ENCODE measurements around the gene KCNMA1.

The KCNMA1 gene

DNA sequence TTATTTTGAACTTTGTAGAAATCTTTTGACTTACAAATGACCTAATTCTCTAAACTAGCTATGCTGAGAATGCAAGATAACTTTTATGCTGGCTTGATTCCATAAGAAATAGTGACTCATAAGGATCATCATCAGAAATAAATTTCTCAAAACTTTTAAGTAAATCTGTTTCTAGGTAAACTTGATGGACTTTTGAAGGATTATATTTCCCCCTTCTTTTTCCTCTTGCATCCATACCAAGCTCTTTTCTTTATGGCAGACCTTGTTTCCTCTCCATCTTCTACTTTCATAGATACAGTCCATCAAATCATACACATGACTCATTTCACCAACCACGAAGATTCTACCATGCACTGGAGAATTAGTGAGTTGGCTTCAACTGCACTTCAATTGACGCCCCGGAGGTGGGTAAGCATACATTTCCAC, 336.3 kb downstream of the KCNMA1 start:
- DNase-seq (ENCODE audit: low read depth in 2 of 2) = no peak

DNA sequence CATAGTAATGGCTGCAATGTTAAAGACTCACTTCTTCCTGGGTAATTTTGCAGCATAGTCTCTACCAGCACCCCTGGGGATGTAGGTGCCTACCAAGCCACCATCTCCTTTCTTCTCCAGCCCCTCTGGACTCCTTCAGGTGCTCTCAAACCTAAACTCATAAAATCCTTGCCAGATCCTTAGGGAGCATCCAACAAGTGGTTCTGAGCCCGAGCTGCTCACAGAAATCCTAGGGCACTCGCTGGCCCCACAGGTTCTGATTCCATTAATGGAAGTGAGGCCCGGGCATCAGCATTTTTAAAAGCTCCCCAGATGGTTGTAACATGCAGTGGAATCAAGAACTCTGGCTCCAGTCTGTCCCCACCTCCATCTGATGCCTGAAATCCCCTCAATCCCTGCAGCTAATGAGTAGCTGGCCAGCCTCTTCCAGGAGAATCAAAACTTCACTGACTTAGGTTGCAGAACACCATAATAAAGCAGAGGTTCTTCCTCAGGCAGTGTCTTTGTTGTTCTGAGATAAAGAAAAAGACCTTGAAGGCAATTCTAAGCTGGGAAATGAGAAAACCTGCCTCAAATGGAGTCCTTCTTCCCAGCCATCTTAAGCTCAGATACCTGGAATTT, 336.8 kb downstream of the KCNMA1 start:
- no peak for DNase-seq (ENCODE audit: low read depth in 2 of 2)

DNA sequence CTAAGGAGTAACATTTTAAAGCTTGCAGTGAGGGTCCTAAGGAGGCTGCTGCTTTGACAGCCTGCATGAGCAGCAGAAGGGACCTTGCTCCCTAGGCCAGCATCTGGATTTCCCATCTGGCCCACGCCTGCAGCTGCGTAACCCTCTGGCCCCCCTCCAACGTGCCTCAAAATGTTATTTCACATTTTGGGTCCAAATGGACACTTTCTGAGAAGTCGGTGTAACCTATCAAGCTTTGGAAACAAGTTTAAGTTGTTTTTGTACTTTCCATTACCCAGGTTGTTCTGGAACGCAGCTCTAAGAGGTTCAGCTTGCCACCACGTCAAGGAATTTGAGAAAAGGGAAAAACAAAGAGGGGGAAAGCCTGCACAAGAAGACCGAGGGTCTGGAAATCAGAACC, 338.3 kb downstream of the KCNMA1 start:
- no peak for DNase-seq (ENCODE audit: low read depth in 2 of 2)

DNA sequence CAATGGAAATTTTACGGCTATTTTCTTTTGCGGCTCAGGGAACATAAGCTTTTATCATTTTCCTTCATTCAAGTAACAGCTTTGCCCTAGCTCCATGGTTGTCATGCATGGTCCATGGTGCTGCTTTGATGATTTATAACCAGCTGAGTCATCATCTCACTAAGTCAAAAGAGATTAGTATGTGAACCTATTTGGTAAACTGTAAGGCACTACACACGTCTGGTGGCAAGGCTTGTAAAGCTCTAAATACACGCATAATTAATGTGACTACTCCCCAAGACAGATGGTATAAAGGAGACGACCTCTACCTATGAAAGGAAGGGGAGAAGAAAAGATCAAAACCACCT, 340.2 kb downstream of the KCNMA1 start:
- no peak for DNase-seq (ENCODE audit: low read depth in 2 of 2)

DNA sequence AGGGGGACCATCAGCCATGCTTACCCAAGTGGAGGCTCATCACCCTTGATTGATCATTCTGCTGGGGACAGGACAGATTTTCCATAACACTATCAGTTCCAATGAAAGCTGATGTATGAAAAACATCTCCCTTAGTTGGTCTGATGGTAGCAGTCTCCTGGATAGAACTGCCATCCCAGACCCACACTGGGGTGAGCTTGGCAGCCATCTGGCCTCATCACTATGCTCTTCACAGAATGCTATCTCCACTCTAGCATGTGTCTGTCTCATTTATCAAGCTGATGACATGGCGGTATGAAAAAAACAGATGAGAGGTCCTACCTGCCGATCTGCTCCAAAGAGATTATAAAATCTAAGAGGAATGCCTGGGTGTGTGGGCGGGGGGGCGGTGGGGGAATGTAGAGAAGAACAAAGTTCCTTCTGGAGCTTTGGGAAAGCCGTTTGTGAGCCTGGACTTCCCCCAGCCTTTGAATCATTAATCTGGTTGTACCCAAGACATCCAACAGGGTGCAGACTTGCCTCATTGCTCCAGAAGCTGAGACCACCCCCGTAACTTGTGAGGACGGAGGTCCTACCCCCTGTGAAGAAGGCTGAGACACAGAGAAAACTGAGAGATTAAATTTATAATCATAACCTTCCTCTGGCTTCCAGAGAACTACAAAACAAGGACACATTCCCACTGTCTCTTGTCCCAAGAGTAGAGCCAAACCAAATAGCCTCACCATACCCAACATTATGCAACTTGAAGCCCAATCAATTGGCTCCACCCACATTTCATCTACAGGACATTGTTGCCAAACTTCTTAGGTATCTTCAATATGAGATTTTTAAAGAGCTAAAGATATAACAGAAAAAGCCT, 340.8 kb downstream of the KCNMA1 start:
- no peak for DNase-seq (ENCODE audit: low read depth in 2 of 2)

DNA sequence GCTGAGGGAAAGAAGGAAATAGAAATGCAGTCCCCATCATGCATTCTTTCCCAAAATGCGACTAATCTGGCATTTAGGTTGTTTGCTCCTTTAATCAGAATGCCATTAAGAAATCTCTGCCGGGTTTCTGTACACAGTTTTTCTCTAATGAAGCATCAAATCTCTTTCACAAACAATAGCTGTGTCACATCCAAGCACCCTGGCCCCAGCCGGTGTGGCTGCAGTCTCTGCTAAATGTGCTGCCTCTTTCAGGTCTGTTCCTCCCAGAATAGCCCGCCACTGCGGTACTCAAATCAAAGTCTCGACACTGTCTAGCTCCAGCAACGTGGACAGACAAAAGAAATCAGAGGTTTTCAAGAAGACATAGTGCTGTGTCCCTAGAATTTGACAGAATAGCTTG, 343.8 kb downstream of the KCNMA1 start:
- DNase-seq (ENCODE audit: low read depth in 2 of 2) = no peak

DNA sequence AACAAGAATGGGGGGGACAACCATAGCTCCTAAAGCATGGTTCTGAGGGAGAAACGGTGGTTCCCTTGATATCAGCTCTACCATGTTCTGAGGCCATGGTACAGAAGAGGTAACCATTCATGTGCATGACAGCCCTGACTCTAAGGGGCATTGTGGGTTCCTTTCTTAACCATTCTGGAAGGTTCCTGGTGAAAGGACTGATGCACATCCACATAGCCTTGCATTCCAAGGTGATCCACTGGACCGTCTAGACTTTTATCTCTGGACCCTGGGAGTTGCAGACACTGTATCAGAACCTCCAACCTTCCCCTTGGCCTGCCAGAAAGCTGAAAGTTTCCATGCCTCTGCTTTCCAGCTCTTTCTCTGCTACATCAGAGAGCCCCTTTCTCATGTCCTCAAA, 344.3 kb downstream of the KCNMA1 start:
- DNase-seq (ENCODE audit: low read depth in 2 of 2) = no peak

DNA sequence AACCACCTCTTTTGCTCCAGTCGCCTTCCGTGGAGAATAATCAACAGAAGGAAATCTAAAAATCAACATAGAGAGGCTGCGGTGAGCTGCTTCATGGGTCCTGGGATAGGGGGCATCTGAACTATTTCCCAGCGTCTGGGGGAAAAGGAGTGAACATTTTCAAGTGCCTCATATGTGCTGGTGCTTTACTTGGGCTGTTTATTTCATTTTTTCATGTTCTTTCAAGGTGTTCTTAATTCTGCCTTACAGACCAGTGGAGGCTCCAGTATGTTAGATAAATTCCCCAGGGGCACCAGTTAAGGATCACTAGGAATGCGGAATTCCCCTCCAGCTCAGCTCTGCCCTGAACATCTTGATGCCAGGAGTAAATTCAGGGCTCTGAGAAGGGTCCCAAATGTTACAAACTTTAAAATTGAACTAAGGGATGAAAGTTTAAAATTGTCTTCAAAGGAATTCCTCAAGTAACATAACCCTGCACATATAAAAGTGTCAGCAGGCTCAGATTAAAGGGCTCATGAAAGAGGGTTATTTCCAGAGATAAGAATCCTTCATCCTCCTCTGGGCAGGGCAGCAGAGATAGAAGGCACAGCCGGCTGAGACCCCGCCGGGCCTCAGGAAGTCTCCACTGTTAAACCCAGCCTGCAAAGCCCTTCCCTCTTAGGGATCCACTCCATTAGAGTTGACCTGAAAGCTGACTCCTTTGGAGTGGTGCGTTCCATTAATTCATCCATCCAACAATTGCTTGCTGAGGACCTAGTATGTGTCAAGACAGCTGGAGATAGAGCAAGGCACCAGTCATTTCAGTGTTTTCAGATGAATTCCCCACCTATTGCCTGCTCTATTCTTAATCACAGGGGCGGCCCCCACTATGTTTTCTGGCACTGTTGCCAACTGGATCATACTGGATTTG, 345.8 kb downstream of the KCNMA1 start:
- DNase-seq (ENCODE audit: low read depth in 2 of 2) = no peak

DNA sequence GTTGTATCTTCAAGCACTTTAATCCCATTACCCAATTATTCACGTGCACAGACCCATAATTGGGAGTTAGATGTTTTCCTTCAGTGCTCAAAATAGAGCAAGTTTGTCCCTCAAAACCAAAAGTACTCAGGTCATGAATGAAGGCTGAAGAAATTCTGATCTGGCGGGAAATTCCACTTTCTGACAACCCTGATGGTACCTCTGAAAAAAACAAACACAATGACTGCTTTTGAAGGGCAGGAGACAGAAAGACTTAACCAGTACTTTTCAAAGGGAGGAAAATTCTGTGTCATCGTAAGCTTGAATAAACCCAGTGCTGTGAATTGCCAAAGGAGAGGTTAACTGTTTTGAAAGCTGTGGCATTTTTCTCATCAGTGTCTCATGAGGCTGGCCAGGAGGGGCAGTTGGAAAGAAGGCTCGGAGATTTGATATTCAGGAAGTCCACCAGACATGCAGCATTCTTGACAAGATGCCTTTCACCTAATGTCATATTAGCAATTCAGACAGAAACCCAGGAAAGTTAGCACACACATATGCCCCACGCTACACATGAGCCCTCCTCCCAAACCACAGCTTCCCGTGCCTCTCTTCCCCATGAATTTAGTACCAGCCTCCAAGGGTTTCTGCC, 347.0 kb downstream of the KCNMA1 start:
- DNase-seq (ENCODE audit: low read depth in 2 of 2) = no peak

DNA sequence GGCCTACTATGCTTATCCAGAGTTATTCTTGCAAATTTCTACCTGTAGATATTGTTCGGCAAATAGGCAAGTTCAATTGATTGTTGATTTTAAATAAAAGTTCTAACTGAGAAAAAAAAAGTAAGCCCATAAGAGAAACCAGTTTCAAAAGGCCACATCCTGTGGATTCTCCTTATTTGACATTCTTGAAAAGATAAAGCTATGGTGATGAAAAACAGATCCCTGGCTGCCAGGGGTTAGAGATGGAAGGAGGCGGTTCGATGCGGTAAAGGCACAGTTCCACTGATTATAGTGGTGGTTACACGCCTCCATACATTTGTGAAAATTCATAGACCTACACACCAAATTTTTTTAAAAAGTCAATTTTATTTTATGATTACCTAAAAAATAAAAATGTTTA, 347.8 kb downstream of the KCNMA1 start:
- DNase-seq (ENCODE audit: low read depth in 2 of 2) = no peak

DNA sequence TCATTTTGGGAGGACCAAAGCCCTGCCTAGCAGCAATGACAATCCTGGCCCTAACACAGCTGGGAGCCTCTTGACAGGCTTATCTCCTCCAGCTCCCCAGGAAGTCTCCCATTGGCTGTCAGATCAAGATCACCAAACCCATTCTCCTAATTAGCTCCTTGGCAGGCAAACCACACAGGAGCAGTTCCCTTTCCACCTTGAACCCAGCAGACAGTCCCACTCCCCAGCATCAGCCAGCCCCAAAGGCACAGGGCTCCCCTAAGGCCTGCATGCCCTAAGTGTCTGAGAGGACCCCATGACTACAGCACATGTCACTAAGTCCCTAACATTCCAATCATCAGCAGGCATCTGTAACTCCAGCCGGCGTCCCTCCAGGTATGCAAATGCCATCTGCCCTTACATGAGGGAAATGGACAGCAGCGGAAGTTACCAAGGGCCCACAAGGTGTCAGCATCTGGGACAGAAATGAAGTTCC, 348.5 kb downstream of the KCNMA1 start:
- DNase-seq (ENCODE audit: low read depth in 2 of 2) = no peak

DNA sequence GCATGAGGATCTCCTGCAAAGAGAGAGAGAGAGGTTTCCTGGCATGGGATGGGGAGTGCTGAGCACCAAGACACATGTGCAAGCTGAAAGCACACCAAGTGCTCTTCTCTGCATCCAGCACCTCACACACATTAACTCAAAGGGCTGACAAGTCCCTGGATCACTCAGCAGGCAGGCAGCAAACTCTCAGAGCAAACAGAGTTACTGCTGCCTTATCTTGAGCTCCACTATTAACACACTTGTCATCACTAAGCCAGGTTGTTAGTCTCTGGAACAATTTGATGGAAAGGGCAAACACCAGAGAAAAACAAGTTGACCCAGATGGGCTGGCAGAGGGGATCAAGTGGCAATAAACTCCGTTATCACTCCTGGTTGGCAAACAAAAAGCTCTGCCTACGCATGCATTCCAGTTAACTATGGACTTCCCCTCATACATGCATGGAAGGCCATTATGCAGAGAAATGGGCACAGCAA, 349.9 kb downstream of the KCNMA1 start:
- no peak for DNase-seq (ENCODE audit: low read depth in 2 of 2)

DNA sequence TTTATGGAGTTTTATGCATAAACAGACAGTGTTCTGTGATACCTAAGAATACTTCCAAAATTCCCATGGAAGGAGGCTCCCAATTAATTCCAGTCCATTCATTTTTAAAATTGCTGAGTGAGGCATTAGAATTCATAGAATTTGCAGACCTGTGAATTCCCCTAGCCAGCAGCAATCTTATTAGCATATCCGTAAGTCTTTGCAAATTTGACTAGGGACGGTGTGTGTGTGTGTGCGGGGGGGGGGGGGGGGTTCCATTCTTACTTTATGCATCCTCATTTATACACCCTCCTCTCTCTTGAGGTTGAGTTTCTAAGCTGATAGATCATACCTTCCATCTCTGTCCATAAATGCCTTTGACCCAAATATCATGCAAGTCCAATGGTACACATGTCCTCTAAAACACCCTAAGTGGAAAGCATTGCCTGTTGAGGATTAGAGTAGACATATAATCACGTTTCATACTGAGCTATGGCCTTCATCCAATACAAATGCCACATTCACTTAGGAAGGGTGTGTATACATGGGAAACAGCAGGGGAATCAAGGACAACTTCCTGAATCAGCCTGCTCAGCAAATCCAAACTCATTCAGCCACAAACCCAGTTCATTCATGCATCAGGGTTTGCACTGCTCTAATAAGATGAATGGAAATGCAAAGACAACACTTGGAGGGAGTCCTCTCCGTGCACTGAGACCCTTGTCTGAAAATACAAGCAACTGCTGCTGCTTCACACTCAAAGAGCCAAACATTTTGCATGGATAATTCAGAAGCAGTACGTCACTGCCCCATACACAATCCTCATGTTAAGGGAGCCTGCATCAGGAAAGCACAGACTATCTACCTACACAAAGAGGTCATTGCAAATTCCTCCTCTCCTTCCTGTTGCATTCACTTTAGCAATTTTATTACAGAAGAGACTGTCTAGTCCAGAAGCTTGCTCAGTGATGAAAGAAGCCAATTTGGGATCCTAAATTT, 350.8 kb downstream of the KCNMA1 start:
- no peak for DNase-seq (ENCODE audit: low read depth in 2 of 2)

DNA sequence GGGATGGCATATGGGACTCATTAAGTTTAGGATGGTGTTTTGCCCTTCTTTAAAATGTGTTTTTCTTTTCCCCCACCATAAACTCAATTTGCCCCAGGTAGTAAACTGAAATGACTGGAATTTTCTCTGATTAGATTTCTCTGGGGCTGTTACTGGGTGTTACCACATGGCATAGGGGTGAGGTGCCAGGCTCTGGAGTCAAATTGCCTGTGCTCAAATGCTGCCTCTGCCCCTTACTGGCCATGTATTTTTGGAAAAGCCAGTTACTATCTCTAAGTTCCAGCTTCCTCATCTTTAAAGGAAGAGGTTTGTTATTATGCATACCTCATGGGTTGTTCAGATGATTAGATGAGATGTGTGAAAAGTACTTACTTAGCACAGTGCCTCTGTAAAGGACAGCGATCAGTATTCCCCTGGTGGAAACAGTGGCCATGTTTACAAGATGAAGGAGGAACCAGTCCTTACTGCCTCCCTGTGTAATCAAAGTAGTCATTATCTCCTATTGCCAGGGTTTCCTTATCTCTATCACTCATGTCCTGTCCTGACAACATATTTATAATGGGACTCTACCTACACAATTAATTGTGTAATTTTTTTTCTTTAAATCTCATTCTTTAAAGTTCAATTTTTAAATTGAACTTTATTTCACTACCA, 352.0 kb downstream of the KCNMA1 start:
- DNase-seq (ENCODE audit: low read depth in 2 of 2) = no peak

DNA sequence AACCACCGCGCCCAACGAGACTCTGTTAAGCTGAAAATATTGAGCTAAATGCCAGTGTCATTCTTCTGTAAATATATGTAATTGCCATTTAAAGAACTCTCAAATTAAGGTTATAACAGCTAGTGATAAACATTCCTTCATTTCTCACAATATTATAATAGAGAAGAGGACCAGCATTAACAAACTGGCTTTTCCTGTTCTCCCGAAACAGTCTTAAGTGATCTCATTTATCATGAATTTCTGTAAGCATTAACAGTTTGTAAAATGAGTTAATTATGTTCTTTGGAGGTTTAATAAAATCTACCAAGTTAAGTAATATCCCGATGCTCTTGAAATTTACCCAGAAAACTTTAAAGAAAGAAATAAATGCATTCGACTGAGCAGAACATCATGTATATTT, 352.8 kb downstream of the KCNMA1 start:
- no peak for DNase-seq (ENCODE audit: low read depth in 2 of 2)

DNA sequence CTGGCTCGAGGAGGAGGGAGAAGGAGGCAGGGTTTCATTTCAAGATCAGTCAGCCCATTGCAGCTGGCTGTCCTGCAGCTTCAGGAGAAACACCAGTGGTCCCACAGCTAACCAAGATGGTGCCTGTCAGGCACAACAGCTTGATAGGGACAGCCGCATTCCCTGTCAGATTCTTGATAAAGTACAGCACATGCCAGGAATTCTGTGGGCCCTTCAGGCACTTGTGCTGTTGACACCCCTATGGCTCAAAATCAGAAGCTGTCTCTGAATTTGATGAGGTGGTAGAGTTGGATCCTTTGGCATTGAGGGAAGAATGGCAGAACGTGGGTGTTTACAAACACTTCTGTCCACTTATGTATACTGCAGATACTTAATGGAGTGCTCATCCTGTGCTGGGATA, 354.3 kb downstream of the KCNMA1 start:
- DNase-seq (ENCODE audit: low read depth in 2 of 2) = no peak

DNA sequence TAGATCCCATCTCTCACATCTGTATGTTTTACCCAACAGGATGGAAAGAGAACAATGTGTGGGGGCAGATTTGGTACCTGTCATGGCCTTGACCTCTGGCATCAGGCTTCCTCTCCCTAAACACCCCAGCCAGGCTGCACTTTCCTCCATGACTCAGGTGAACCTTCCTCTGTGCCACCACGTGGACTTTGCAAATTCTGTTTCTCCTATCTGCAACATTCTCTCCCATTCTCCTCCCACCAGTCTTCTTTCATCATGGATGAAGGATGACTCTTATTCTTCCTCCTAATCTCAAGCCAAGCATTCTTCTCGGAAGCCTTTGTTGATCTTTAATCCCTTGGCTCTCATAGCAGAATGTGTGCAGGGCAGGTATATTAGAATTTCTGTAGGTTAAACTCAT, 355.4 kb downstream of the KCNMA1 start:
- DNase-seq (ENCODE audit: low read depth in 2 of 2) = no peak

DNA sequence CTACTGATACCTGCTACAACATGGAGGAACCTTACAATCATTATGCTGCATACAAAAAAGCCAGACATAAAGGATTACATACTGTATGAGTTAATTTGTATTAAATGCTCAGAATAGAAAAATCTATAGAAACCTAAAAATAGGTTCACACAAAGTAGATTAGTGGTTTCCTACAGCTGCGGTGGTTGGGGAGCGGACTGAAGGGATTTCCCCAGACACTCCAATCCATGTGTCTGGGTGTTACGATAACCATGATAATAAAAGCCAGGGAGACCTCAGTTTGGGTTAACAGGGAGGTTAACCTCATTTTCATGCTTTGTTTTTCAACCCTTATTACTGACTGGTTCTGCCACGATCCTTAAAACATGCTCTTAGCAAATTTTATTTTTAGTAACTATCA, 355.9 kb downstream of the KCNMA1 start:
- DNase-seq (ENCODE audit: low read depth in 2 of 2) = no peak

DNA sequence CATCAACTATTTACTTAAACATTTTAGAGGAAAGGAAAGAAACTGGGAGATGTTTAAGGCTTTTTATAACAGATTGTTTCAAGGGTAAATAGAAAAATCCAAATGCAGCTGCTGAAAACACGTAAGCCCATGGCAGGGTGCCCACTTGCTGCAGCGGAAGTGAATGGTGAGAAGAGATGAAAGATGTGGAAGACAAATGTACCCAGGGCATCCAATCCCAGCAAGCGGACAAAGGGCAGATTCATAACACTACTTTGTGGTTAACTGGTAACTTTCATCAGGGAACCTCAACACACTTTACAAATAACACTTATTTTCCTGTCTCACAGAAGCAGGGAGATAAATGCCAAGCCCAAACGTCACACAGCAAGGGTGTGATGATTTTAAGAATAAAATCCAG, 358.4 kb downstream of the KCNMA1 start:
- no peak for DNase-seq (ENCODE audit: low read depth in 2 of 2)
